ENCODE measurements around the gene EDDM3A.
"Not testable (repeated sequence)": the region's sequence is repeated elsewhere in the genome, so short reads cannot be mapped to it uniquely, and the experiment has no call there.

EDDM3A gene

DNA sequence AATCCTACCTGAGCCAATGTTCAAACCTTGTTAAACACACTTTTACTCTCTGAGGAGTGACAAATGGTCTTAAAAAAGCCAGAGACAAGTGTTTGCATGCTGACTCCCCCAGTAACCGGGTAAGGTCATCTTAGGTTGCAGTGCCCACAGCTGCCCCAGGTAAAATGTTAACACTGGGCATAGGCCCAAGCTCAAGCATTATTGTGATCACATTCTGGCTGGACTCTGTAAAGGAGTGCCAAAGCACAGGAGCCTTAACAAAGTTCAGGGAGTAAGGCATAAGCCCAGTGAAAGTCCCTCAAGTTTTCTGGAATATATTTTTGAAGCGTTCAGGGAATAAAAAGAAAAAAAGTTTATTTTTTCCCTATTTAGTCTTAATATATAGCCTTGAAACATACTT is 8.6 kb downstream of the EDDM3A start:
- no peaks in the 10 kb centered on the region for H3K4me1 ChIP-seq
- H3K4me3 ChIP-seq (ENCODE audit: low read depth, low read length): no peak overlapping the region
- H3K27me3 ChIP-seq: peaks cover 3% of the 10 kb centered on the region
- TF ChIP-seq, protein P1, sequence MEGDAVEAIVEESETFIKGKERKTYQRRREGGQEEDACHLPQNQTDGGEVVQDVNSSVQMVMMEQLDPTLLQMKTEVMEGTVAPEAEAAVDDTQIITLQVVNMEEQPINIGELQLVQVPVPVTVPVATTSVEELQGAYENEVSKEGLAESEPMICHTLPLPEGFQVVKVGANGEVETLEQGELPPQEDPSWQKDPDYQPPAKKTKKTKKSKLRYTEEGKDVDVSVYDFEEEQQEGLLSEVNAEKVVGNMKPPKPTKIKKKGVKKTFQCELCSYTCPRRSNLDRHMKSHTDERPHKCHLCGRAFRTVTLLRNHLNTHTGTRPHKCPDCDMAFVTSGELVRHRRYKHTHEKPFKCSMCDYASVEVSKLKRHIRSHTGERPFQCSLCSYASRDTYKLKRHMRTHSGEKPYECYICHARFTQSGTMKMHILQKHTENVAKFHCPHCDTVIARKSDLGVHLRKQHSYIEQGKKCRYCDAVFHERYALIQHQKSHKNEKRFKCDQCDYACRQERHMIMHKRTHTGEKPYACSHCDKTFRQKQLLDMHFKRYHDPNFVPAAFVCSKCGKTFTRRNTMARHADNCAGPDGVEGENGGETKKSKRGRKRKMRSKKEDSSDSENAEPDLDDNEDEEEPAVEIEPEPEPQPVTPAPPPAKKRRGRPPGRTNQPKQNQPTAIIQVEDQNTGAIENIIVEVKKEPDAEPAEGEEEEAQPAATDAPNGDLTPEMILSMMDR (IDR thresholded peaks at IDR 0.05; ENCODE audit: low read depth, low read length): no peak
- DNase-seq: no peak
- no peaks in the 10 kb centered on the region; the same call in 1 of the 2 replicates for H3K9me3 ChIP-seq
- H3K36me3 ChIP-seq: no peaks in the 10 kb centered on the region

DNA sequence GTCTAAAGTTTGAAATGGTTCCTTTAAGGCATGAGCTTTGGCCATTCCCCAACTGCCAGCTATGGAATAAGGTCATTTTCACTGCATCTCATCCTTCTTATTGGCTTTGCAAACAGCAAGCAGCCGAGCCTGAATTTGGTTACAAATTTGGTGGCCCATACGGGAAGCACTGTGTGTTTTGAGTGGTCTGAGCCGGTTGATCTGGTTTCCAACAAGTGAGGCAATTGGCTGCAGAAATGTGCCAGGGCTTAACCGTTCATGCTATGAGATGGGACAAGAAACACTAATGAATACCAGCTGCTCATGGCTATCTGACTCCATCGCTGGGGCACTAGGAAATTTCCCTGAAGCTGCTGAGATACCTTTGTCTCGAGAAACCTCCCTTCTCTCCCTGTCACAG is 9.3 kb downstream of the EDDM3A start:
- TF ChIP-seq, protein P1 (IDR thresholded peaks at IDR 0.05; ENCODE audit: low read depth, low read length): no peak
- Histone ChIP-seq H3K4me3 (ENCODE audit: low read depth, low read length) (no peak overlapping the region), H3K36me3 (no peaks in the 10 kb centered on the region), H3K27me3 (peaks cover 3% of the 10 kb centered on the region), H3K4me1 (no peaks in the 10 kb centered on the region), H3K9me3 (no peaks in the 10 kb centered on the region; the same call in 1 of the 2 replicates)
- no peak for DNase-seq

DNA sequence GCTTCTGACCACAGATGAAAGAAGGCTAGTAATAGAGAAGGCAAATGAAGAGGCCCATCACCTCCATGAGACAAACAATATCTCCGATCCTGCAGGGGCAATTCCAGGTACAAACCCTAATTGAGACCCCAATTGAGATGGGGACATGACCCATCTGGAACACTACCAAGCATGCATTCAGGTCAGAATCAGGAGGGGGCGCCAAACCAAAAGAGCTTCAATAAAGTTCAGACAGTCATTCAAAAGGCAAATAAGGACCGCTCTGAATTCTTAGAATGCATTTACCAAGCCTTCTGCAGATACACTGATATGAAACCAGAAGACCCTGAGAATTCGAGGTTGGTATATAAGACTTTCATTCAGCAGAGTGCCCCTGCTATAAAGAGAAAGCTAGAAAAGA is 12.3 kb downstream of the EDDM3A start:
- Histone ChIP-seq H3K27me3 (no peaks in the 10 kb centered on the region; the same call in none of the 2 replicates), H3K4me1 (no peaks in the 10 kb centered on the region), H3K36me3 (no peaks in the 10 kb centered on the region), H3K9me3 (no peaks in the 10 kb centered on the region), H3K4me3 (ENCODE audit: low read depth, low read length) (no peak overlapping the region)
- no peak for DNase-seq
- TF ChIP-seq, protein P1 (IDR thresholded peaks at IDR 0.05; ENCODE audit: low read depth, low read length): peak; percentile 32; the same call in 1 of the 2 replicates

DNA sequence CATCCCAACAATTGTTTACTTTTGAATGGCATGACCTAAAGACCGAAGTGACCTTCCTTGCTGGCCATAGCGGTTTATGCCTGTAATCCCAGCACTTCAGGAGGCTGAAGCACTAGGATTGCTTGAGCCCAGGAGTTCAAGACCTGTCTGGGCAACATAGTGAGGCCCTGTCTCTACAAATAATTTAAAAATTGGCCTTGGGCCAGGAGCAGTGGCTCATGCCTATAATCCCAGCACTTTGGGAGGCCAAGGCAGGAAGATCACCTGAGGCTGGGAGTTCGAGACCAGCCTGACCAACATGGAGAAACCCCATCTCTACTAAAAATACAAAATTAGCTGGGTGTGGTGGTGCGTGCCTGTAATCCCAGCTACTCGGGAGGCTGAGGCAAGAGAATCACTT is 13.8 kb downstream of the EDDM3A start:
- DNase-seq; H3K36me3 ChIP-seq; H3K4me3 ChIP-seq (ENCODE audit: low read depth, low read length); H3K4me1 ChIP-seq; H3K9me3 ChIP-seq; H3K27me3 ChIP-seq: not testable (repeated sequence)

GRCh38 chr14:20760950-20761349 is 15.3 kb downstream of the EDDM3A start:
- TF ChIP-seq, protein P1 (IDR thresholded peaks at IDR 0.05; ENCODE audit: low read depth, low read length): no peak
- no peaks in the 10 kb centered on the region for H3K36me3 ChIP-seq
- no peak for DNase-seq
- H3K27me3 ChIP-seq: peaks cover 5% of the 10 kb centered on the region; the same call in 1 of the 2 replicates
- H3K4me1 ChIP-seq: no peaks in the 10 kb centered on the region
- H3K9me3 ChIP-seq: no peaks in the 10 kb centered on the region
- H3K4me3 ChIP-seq (ENCODE audit: low read depth, low read length): no peak overlapping the region

GRCh38 chr14:20768593-20768892 is 22.9 kb downstream of the EDDM3A start:
- H3K4me3 ChIP-seq (ENCODE audit: low read depth, low read length): no peak overlapping the region
- no peak for DNase-seq
- no peaks in the 10 kb centered on the region for H3K9me3 ChIP-seq
- no peaks in the 10 kb centered on the region for H3K36me3 ChIP-seq
- H3K4me1 ChIP-seq: no peaks in the 10 kb centered on the region
- peaks cover 8% of the 10 kb centered on the region for H3K27me3 ChIP-seq
- TF ChIP-seq, protein P1 (IDR thresholded peaks at IDR 0.05; ENCODE audit: low read depth, low read length): no peak

DNA sequence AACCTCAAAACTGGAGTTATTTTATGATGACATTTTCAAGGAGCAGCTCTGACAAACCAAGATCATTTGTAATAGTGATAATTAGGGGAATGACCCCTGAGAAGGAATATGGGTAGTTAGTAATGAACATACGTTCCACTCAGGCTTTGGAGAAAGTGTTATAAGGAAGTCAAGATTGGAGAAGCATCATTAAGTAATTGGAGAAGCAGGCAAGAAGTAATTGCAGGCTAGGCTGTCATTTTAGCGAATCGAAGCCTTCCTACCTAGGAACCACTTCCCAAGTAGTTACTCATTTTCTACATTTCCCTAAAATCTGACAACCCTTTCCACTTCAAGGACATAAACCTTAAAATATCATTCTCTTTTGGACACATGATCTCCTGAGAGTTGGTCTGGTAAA is 23.7 kb downstream of the EDDM3A start:
- H3K9me3 ChIP-seq: no peaks in the 10 kb centered on the region
- no peak for DNase-seq
- H3K27me3 ChIP-seq: peaks cover 8% of the 10 kb centered on the region
- no peaks in the 10 kb centered on the region for H3K36me3 ChIP-seq
- TF ChIP-seq, protein P1 (IDR thresholded peaks at IDR 0.05; ENCODE audit: low read depth, low read length): no peak
- H3K4me1 ChIP-seq: no peaks in the 10 kb centered on the region
- no peak overlapping the region for H3K4me3 ChIP-seq (ENCODE audit: low read depth, low read length)

Measured in BE2C (cell line).